HL-60 (cell line): Measurements from ENCODE around the gene CAMTA1.

Experiments
- DNase-seq, 2 experiments: peaks; one replicate each; pipeline ENCODE4 v3.0.0-alpha.2; 2010 to 2020; ENCODE audit warnings: low read depth in 1 of 2, low spot score in 1 of 2
- H3K27ac ChIP-seq: fragments of 250-450 bp; sonication (Bioruptor Pico); replicated peaks from 2 replicates; pipeline ENCODE4 v1.5.1; 2020; ENCODE audit warnings: mild to moderate bottlenecking, moderate library complexity
- H3K27me3 ChIP-seq: fragments of 250-450 bp; sonication (Bioruptor Pico); 2 replicates; pipeline ENCODE4 v1.5.1; 2021; ENCODE audit warnings: mild to moderate bottlenecking, moderate library complexity; ENCODE audit not compliant: insufficient read depth, poor library complexity, severe bottlenecking
- H3K4me3 ChIP-seq: replicated peaks from 2 replicates; pipeline ENCODE4 v1.5.1; 2011; ENCODE audit warnings: mild to moderate bottlenecking, control low read depth, low read length; ENCODE audit not compliant: insufficient read depth
- CTCF ChIP-seq: IDR thresholded peaks from one replicate; pipeline ENCODE4 v1.5.1; 2011; ENCODE audit warnings: low read length, control low read depth, inconsistent platforms; ENCODE audit not compliant: insufficient read depth
- GABPA ChIP-seq: IDR thresholded peaks from 2 replicates; pipeline ENCODE4 v1.6.1; 2012; ENCODE audit warnings: low read depth
- POLR2AphosphoS5 ChIP-seq: IDR thresholded peaks from 2 replicates; pipeline ENCODE4 v1.6.1; 2012; ENCODE audit warnings: low read depth
- REST ChIP-seq: IDR thresholded peaks from 2 replicates; pipeline ENCODE4 v1.6.1; 2012; ENCODE audit warnings: low read depth; ENCODE audit not compliant: insufficient replicate concordance
- SPI1 ChIP-seq: IDR thresholded peaks from 2 replicates; pipeline ENCODE4 v1.6.1; 2012; ENCODE audit warnings: low read depth, mild to moderate bottlenecking, borderline replicate concordance

CAMTA1 gene

GRCh38 chr1:7425771-7426170 lies 640.5 kb downstream of the CAMTA1 start:
- no peak for TF ChIP-seq GABPA
- no peak for TF ChIP-seq POLR2AphosphoS5
- TF ChIP-seq REST = no peak
- TF ChIP-seq SPI1 = no peak
- no peak for TF ChIP-seq CTCF
- H3K27me3 ChIP-seq = no peaks in the 10 kb centered on the region
- DNase-seq = no peak
- no peak overlapping the region for H3K4me3 ChIP-seq
- no peak overlapping the region for H3K27ac ChIP-seq

DNA sequence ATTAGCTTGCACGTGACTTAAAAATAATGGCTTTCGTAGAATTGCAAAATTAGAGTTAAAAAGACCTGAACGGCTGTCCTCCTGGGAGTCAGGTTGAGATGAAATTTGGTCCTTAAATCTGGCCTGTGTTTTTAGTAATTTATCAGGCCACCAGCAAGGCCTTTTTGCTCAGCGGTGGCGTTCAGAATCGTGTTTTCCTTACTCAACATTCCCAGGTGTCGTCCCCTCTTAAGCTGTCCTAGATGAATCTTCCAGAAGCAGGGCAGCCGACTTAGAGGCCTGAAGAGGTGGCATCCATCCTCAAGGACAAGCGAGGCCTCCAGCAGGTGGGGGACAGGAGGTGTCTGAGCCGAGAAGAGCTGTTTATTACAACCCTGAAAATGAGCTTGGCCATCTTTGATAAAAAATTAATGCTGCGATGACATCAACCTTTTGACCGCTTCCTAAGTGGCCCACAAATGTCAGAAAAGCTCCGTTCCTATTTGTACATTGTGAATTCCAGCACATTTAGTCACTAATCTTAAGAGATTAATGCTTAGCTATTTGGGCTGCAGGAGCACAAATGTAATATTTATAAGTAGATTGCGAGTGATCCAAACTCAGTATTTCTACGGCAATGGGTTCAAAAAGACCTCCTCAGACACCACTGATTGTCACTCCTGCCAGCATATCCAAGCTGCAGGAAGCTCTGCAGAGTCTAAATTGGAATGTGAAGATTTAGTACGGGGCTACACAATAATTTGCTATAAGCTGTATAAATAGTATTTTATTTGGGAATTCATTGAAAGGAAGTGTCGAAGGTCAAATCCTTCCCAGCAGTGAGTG lies 641.7 kb downstream of the CAMTA1 start:
- no peak for DNase-seq
- H3K27ac ChIP-seq = no peak overlapping the region
- no peaks in the 10 kb centered on the region for H3K27me3 ChIP-seq
- H3K4me3 ChIP-seq = no peak overlapping the region
- TF ChIP-seq SPI1 = no peak
- TF ChIP-seq REST = no peak
- TF ChIP-seq CTCF = no peak
- TF ChIP-seq GABPA = no peak
- TF ChIP-seq POLR2AphosphoS5 = no peak

GRCh38 chr1:7427605-7428300 lies 642.5 kb downstream of the CAMTA1 start:
- Histone ChIP-seq H3K27me3 (no peaks in the 10 kb centered on the region), H3K4me3 (no peak overlapping the region), H3K27ac (no peak overlapping the region)
- DNase-seq = no peak
- TF ChIP-seq REST = no peak
